HG02571 (cell line): ENCODE results near the gene WNT9A.

Source experiments
- ATAC-seq: cut with Tn5 transposase; IDR thresholded peaks from one replicate; pipeline ENCODE4 v1.9.1; 2021; ENCODE audit warnings: mild to moderate bottlenecking, moderate library complexity; ENCODE audit not compliant: unreplicated experiment

The WNT9A gene

DNA sequence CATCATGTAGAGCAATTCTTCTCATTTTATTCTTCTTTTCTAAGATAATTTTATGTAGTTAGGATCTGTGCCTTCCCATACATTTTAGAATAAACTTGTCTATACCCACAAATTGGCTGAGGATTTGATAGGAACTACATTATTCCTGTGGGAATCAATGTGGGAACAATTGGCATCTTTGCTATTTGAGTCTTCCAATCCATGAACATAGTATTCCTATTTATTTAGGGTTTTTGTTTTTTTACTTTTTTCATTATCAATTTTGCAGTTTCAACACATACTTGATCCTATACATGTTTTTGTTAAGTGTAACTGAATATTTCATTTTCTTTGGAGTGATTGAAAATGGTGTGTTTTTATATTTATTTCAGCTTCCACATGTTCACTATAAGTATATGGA is 8.1 kb upstream of the WNT9A start:
- ATAC-seq, result no peak

DNA sequence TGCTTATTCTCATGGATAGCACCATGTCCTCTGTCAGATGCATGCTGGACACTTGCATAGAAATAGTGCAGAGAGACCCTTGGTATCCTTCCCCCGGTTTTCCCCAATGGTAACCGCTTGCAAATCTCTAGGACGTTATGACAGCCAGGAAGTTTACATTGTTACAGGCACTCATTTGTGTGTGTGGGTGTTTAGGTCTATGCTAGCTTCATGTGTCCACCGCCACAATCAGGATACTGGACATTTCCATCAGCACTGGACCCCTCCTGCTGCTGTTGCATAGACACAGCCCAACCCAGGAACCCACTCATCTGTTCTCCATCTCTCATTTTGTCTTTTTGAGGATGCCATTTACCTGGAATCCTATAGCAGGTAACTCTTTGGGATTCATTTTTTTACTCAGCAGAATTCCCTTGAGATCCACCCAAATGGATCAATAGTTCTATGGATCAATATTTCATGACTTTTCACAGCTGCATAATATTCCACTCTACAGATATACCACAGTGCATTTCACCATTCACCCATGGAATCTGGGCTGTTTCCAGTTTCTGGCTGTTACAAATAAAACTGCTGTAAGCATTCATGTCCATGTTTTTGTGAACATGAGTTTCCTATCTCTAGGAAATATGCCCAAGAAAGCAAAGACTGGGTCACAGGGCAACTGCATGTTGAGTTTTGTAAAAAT is 6.6 kb upstream of the WNT9A start:
- ATAC-seq, result no peak

DNA sequence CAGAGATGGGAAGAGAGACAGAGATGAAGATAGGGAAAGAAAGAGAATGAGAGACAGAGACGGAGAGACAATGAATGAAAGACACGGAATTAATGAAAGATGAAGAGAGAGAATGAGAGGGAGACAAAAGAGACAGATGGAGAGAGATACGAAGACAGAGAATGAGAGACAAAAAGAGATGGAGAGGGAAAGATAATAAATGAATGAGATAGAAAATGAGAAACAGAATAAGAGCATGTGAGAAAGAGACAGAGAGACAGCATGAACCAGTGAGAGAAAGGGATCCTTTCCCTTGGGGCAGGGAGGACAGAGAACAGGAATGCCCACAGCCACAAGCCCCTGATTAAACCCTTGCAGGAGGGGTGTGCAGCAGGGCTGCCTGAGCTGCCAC is 5.3 kb upstream of the WNT9A start:
- no peak for ATAC-seq

DNA sequence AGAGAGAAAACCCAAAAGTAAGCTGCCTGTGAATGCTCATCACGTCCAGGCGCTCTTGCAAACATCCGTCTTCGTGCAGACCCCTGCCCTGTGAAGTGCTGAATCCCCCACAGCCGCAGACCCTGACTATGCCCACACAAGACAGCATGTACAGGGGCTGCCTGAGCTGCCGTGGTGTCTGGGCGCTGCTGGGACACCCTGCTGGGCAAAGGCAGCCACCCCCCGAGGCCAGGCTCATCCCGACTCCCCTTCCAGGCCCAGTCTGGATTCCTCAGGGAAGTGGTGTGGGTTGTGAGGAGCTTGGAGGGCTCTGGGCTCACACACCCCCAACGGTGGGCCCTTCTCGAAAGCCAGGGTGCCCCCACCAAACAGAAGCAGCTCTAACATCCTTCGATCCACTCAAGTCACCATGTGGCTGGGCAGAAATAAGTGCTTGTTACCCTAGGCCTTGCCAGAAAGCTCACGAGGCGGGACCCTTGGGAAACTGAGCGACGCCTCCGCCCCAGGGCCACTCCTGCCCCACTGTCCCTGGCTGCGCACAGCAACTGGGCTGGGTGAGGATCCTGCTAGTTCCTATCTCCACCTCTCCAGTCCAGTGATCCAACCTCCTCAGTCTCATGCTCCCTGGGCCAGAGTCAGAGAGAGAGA is 4.8 kb upstream of the WNT9A start:
- ATAC-seq, result no peak

DNA sequence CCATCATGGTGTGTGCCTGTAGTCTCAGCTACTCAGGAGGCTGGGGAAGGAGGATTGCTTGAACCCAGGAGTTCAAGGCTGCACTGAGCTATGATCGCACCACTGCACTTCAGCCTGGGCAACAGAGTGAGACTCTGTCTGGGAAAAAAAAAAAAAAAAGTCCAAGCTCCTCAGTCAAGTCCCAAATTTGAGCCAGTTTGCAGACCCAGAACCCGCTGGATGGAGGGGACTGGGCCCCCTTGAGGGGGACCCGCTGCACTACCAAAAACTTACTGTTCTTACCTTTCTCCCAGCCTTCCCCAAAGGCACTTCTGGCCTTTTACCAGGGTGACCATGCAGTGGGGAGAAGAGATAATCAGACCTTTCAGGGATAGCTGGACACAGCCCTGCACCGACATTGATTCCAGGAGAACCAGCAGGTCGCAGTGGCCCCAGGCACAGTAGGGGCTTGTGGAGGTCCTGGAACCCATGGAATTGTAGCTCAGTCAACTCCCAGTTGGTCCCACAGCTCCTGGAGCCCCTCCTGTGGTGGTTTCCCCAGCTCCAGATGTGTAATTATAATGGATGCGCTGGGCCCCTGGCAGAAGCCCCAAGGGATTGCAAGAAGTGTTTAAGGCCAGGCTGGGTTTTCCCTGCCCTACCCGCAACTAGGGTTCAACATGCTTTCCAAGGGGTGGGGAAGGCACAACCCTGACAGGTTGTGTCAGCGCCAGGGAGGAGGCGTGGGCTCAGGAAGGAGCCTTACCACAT is 4.1 kb upstream of the WNT9A start:
- no peak for ATAC-seq

DNA sequence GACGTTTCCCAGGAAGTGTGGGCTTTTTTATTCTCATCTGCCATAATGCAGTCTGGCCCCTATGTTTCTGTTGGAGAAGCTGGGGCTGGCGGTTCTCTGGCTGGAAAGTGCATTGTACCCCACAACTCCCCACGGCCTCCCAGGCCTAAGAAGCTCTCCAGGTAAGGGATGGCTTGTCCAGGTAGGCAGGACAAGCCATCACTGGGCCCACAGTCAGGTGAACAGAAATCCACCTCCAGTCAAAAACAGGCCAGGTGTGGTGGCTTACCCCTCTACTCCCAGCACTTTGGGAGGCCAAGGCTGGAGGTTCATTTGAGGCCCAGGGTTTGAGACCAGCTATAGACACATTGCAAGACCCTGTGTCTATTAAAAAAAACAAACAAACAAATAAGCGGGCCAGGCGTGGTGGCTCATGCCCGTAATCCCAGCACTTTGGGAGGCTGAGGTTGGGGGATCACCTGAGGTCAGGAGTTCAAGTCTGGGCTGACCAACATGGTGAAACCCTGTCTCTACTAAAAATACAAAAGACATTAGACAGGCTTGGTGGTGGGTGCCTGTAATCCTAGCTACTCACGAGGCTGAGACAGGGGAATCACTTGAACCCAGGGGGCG is 3.1 kb upstream of the WNT9A start:
- ATAC-seq, result no peak

DNA sequence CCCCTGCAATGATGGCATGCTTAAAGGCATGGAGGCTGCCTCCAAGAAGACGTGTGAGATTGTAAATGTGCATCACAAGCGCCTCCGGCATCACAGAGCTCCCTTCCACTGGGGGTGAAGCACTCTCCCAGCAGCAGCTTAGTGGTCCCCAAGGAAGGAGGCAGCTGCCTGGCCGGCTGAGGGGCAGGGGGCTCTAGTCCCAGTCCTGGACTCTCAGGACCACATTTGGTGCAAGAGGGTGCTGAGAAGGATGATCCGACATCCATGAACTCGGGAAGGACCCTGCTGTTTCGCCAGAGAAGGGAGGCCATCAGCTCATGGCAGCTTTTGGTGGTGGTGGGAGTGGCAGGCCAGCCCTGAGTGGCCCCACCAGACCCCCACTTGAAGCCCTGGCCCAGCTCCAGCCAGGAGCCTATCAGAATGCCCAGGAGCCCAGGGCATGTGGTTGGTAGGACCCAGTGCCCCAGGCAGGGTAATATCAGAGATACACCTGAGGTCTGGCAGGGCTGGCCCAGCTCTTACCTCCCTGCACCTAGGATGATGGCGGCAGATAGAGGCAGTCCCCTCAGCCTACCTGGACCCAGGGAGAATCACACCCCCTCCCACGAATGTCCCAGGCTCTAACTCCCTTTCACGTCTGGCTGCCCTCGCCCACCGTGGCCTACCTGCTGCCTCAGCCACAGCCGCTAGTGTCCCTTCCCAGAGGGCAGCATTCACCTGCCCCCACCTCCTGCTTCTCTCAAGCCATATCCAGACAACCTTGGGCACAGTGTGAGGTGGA is 2.4 kb upstream of the WNT9A start:
- ATAC-seq, result no peak

DNA sequence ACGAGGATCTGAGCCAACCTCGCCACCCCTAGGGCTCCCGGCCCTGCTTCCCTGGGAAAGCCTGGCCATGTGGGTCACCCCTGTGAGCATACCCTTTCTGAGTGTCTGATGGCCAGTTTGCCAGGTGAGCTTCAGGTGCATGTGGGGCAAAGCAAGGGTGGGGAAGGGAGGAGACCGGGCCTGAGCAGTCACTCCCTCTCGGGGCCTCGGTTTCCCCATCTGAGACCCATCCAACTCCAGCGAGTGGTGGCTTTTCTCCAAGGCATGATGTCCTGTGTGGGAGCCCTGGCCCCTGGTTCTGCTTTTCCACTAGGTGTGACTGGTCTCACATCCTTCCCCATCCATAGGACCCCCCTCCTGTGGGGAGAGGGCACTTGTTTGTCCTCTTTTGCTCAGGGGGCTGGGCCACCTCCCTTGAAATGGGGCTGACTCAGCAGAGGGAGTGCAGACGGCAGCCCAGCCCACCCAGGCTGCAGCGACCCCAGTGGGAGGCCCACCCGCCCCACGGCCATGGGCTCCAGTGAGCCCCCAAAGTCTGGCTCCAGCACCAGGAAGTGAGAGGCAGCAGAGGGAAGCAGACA is 1.7 kb upstream of the WNT9A start:
- ATAC-seq, result no peak

DNA sequence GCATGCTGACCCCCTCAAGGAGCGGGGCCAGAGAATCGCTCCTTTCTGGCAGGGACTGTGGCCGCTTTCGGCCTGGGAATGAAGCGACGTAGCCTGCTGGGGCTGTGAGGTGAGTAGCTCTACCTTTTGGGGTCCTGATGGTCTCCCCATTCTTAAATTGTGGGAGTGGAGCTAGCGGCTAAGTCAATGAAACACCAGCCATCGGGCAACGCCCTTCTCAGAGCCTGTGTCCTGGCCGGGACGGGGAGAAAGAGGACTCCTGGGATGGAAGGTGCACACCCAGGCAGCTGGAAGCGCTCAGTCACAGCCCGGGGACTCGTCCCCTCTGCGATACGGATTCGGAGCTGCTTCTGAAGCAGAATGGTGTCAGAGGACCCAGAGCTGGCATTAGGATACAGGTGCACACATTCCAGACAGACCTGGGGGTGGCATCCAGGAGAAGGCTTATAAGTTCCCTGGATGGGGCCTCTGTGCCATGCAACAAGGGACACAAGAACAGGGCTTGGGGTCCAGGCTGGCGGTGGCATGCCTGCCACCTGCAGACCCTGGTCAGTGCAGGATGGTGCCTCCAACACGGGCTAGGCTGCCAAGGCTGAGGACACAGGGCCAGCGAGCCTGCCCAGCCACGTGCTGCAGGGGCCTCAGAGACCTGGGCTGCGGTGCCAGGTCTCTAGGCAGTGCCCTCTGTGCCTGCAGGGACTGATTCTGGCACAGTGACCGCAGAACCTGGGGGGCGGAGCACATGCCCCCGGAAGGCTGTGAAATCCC is 945 bp upstream of the WNT9A start:
- ATAC-seq, result no peak

DNA sequence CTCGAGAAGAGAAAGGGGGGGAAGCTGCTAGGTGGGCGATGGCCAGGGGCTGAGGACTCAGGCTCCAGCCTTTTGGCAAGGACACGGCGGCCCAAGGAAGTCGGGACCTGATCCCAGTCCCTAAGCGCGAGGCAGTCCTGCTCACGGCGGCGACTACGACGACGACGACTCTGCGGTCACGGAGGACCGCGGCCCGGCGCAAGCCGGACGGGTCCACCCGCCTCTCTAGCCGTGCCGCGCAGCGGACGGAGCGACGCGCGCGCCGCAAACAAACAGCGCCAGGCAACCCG is 401 bp downstream of the WNT9A start:
- no peak for ATAC-seq

DNA sequence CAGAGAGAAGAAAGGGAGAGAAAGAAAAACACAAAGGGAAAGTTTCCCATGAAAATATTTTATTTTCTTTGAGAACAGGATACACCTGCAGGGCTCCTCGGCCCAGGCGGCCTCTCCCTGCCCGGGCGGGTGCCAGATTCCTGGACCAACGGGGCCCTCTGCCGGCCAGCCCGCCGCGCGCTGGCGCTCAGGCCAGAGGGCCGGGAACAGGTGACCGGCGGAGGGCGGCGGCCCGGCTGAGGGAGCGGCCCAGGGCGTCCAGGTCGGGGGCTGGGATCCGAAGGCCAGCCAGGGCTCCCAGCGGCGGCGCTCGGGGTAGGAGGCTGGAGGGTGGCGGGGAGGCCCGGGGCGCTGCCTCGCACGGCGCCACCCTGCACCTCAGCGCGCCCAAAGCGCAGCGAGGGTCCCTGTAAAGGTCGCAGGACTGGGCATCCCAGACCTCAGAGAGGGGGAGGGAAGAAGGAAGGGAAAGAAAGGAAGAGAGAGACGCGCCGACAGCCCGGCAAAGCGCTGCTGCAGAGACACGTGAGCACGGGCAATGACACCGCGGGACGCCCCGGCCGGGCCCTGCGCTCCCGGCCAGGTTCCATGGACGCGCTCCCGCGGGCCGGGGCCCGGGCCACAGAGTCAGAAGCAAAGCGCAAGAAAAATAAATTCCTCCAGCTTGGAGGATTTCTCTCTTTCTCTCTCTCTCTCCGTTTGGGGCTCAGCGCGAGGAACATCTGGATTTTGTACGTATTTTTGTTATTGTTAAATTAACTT is 927 bp downstream of the WNT9A start:
- no peak for ATAC-seq

DNA sequence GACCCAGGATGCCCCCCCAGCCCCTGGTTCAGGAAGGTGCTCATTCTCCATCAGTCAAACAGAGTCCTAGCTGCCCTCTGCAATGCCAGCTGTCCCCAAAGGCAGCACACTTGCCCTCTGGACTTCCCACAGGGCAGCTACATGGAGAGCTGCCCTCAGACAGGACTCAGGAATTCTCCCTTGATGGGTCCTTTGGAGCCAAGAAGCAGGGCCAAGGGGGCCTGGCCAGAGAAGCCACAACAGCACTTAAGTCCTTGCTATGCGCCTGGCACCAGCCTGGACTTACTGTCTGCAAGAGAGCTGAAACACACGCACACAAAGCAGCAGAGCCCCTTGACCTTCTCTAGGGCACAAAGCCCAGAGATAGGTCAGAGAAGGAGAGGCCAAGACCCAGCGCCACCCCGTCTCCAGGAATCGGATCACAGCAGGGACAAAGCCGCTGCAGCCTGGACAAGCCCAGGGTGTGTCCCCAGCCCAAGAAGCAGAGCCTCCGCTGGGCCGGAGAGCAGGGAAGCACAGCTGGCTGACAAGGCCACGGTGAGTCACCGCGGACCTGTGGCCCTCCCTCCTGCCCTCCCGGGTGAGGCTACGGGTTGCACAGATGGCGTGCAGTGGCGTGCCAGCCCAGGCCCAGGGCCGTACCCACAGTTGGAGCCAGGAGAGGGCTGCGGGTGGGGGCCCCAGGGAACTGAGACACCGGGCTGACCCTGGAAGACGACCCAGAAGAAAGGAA is 1.7 kb downstream of the WNT9A start:
- no peak for ATAC-seq

DNA sequence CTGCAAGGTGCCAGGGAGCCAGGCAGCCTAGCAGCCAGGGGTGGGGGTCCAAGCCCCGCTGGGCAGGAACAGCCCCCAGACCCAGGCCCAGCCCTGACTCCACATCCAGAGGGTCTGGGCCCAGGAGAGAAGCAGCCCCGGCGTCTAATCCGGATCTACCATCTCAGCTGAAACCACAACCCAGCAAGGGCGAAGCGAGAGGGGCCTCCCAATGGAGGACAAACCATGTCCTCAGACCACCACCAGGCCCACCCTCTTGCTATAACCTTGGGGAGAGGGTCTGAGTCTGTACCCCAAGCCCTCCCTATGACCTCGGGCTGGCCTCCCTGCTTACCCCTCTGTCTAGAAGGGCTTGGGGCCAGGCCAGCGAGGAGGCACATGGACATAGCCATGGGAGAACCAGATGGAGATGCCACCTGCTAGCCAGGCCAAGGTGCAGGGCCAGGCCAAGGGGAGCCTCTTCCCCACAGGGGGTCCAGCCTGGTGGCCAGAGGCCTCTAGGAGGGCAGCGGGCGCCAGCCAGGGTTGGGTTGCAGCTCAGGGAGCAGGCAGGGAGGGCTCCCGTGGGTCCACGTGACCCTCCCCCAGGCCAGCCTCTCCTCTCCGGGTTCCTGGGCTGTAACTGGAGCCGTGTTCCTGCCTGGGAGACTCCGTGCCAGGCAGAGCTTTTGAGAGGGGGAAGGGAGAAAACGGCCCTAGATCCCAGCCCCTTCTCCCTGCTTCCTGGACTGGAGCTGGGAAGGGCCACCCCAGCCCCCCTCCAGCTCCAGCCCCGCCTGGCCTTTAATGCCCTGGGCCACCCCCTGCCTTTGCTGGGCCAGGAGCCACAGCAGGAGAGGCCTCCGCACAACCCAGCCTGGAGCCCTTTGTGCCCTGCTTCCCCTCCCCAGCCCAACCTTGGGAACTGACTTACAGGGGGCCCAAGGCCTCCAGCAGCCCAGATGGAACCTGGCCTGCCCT is 2.5 kb downstream of the WNT9A start:
- ATAC-seq, result no peak

DNA sequence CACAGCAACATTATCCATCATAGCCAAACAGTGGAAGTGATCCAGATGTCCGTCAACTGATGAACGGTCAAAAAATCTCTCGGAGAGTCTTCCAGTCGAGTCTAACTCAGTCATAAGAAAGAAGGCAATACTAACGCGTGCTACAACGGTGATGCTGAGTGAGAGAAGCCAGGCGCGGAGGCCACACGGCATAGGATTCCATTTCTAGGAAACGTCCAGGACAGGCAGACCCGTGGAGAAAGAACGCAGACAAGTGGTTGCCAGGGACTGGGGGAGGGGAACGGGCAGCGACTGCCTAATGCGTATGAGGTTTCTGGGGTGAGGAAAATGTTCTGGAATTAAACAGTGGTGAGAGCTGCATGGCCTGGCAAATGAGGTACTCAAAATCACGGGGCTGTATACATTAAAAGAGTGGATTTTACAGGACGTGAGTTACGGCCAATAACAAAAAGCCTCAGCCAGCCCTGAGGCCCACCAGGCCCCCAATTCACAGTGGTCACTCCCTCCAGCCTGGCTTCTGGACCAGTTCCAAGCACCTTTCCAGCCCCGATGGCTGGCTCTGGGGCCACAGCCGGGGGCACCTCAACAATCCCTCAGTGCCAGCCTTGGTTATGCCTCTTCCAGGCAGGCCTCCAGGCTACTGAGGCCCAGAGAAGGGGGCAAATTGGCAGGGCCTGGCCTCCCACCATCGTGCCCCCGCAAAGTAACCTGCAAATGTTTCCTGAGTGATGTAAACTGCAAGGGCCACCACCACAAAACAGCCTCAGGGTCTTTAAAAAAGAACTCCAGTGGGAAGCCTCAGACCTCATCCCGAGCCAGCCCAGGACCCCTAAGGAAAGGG is 3.4 kb downstream of the WNT9A start:
- no peak for ATAC-seq

DNA sequence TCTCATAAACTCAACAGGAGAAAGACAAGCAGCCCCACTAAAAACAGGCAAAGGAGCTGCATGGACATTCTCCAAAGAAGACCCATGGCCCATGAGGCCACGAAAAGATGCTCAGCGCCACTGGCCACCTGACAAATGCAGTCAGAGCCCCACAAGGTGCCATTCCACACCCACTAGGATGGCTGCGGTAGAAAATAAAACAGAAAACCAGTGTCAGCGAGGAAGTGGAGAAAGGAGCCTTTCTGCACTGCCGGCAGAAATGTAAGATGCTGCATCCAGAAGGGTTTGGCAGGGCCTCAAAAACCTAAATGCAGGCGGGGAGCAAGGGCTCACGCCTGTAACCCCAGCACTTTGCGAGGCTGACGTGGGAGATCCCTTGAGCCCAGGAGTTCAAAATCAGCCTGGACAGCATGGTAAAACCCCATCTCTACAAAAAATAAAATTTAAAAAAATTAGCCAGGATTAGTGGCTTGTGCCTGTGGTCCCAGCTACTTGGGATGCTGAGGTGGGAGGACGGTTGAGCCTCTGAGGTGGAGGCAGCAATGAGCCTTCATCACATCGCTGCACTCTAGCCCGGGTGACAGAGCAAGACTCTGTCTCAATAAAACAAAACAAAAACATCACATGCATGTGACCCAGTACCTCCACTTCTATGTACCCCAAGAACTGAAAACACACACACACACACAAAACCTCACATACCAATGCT is 4.2 kb downstream of the WNT9A start:
- ATAC-seq, result no peak

DNA sequence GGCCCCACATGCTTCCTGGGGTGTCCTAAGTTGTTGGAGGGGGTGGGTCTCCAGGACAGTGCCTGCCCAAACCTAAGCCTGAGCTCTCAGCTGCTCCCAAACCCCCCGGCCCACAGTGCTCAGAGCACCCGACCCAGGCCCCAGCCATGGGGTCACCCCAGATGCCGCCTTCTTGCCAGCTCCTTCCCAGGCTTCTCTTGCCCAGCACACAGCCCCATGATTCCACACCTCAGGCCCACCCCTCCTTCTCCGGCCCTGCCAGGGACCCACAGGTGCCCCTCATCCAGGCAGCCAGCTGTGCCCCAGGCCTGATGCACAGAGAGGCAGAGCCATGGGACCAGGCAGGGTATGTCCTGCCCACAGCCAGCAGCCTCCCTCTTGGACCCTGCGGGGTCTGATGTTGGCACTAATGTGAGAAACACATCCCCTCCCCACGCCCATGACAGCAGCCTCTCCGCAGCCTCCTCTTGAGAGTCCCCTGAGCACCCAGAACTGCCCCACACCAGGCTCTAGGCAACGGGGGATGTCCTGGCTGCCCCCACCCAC is 4.9 kb downstream of the WNT9A start:
- ATAC-seq, result no peak
